Esophagus (tissue), 2 donors: ENCODE data around the gene C7orf33. TPM values are rescaled to one million over a fixed set of nuclear protein-coding genes. Genes with fewer than 3 reads are reported as not detected.

Source experiments
- H3K27ac ChIP-seq, 2 donors: one replicate each; pipeline ENCODE4 v1.5.1; 2013; ENCODE audit warnings: low read depth in 2 of 2, mild to moderate bottlenecking in 2 of 2, inconsistent platforms in 1 of 2, low read length in 1 of 2, moderate library complexity in 1 of 2
- H3K27me3 ChIP-seq, 2 donors: one replicate each; pipeline ENCODE4 v1.6.1; 2013; ENCODE audit warnings: low read length in 2 of 2, control low read depth in 1 of 2, mild to moderate bottlenecking in 1 of 2; ENCODE audit not compliant: insufficient read depth in 2 of 2, control insufficient read depth in 1 of 2
- H3K36me3 ChIP-seq, 2 donors: one replicate each; pipeline ENCODE4 v1.6.1; 2013; ENCODE audit warnings: low read length in 1 of 2; ENCODE audit not compliant: control insufficient read depth in 2 of 2, insufficient read depth in 2 of 2
- H3K4me1 ChIP-seq, 2 donors: one replicate each; pipeline ENCODE4 v1.6.1; 2013; ENCODE audit warnings: low read length in 1 of 2; ENCODE audit not compliant: control insufficient read depth in 2 of 2, insufficient read depth in 2 of 2
- H3K4me3 ChIP-seq, 2 donors: one replicate each; pipeline ENCODE4 v1.5.1; 2013; ENCODE audit warnings: low read length in 2 of 2, mild to moderate bottlenecking in 2 of 2, low read depth in 1 of 2, moderate library complexity in 1 of 2
- H3K9me3 ChIP-seq, 2 donors: one replicate each; pipeline ENCODE4 v1.6.1; 2013; ENCODE audit warnings: mild to moderate bottlenecking in 2 of 2, low read depth in 1 of 2, low read length in 1 of 2, moderate library complexity in 1 of 2; ENCODE audit not compliant: control insufficient read depth in 2 of 2, insufficient read depth in 1 of 2
- WGBS, 2 donors: extraction: QIAGEN DNeasy Blood & Tissue Kit; methylation state at CpG; one replicate each; pipeline ENCODE4 v1.1.7; 2013; 5-methylcytosine and 5-hydroxymethylcytosine counted together
- polyA plus RNA-seq, 2 donors: library from polyadenylated mRNA; stranded (reverse); fragments of 200-250 nt; gene quantifications; one replicate each; pipeline ENCODE4 v1.2.3, GENCODE V29; 2013
- donor health status: healthy with polysubstance abuse.
- donor health status: Bipolar disorder and iron deficiency.

Gene C7orf33
- polyA plus RNA-seq, 2 donors: not detected

DNA sequence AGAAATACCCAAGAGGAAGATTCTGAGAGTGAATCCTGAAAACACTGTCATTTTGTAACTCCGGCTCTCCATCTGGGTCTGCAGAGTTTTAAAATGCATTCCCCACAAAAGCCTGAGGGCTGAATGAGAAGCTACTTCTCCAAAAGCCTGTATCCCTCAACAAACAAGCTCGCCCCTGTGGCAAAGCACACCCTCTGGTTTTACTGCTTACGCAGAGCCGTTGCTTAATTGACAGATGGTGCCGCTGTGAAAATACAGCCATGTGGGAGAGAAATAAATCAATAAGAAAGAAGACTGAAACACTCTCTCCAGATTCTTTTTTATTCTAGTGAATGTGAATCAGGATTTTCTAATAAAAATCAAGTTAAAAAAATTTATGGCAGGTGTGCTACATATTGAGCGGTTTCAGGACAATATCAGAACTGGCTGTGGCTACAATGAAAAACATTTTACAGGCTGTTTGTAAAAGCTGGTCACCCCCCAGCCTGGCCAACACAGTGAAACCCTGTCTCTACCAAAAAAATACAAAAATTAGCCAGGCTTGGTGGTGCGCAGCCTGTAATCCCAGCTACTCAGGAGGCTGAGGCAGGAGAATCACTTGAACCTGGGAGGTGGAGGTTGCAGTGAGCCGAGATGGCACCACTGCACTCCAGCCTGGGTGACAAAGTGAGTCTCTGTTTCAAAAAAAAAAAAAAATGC, 32.5 kb downstream of the C7orf33 start:
- H3K4me3 ChIP-seq: no peak overlapping the region
- no peaks in the 10 kb centered on the region for H3K9me3 ChIP-seq
- H3K27ac ChIP-seq: no peak overlapping the region
- H3K4me1 ChIP-seq: no peaks in the 10 kb centered on the region
- 55 to 59% methylated on average over 8 of the region's 8 CpGs for WGBS, 2 donors
- H3K36me3 ChIP-seq: no peaks in the 10 kb centered on the region
- H3K27me3 ChIP-seq: no peaks in the 10 kb centered on the region

DNA sequence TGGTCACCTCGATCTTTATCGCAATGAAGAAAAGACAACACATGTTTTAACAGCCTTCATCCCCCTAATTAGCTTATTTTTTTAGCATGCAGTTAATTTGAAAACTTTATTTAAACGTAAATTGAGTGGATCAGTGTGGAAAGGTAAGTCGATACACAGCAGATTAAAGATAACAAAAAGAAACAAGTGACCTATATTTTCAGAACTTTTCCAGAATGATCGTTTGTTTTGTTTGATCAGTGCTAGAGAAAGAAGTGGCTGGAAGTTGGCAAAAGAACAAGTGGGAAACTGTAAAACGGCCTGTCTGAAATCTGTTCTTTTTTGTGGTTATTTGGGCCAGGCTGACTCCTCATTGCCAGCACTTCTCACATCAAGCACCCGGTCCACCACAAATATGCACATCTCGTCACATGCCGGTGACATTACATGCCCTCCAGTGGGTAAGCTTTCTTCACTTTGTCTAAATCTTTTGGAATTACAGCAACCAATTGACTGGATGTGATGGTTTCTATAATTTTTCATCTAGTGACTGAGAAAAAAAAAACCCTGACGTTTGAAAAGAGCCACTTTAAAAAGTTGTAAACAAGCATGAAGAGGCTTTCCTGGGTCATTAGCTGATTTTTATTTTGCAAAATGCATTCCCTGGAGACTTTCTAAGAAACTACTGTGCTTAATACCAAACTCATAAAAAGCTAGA, 33.2 kb downstream of the C7orf33 start:
- 43 to 49% methylated on average over 10 of the region's 10 CpGs for WGBS, 2 donors
- H3K4me1 ChIP-seq: no peaks in the 10 kb centered on the region
- no peaks in the 10 kb centered on the region for H3K27me3 ChIP-seq
- no peak overlapping the region for H3K4me3 ChIP-seq
- no peaks in the 10 kb centered on the region for H3K36me3 ChIP-seq
- no peak overlapping the region for H3K27ac ChIP-seq
- H3K9me3 ChIP-seq: no peaks in the 10 kb centered on the region

DNA sequence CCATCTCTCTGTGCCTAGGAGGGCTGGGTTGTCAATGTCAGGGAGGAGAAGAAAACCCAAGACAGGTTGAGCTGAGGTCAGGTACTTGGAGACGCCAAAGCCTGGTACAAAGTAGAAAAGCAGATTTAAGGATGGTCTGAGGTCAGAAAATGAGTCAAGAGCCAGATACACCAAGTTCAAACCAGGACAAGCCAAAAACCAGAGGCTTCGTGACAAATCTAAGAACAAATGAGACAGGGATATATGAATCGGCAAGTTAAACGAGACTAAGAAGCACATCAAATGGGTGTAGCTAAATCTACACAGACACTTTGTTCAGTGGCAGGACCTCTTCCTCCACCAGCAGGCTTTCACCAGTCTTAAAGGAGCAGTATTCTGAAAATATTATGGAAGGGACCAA, 34.2 kb downstream of the C7orf33 start:
- no peaks in the 10 kb centered on the region for H3K36me3 ChIP-seq
- H3K4me1 ChIP-seq: no peaks in the 10 kb centered on the region
- no peak overlapping the region for H3K4me3 ChIP-seq
- 53 to 54% methylated on average over 4 of the region's 4 CpGs for WGBS, 2 donors
- no peak overlapping the region for H3K27ac ChIP-seq
- no peaks in the 10 kb centered on the region for H3K9me3 ChIP-seq
- H3K27me3 ChIP-seq: no peaks in the 10 kb centered on the region

DNA sequence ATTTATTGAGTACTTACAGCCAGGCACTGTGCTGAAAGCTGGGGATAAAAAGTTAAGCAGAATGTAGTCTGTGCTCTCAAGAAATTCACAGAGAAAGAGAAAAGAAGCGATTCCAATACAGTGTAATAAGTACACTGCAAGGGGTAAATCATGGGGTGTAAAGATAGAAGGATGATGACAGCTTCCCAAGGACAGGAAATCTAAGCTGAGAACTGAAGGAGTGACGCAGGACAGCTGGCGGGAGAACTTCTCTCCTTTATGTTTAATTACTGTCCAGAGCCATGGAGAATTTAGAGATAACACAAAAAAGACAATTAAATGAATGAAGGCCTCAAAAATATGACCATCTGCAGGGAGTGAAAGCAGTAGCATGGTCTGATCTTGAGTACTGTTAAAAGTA, 34.8 kb downstream of the C7orf33 start:
- Histone ChIP-seq H3K36me3 (no peaks in the 10 kb centered on the region), H3K4me1 (no peaks in the 10 kb centered on the region), H3K27me3 (no peaks in the 10 kb centered on the region), H3K27ac (no peak overlapping the region), H3K4me3 (no peak overlapping the region), H3K9me3 (no peaks in the 10 kb centered on the region)
- 85 to 88% methylated on average over 3 of the region's 3 CpGs for WGBS, 2 donors

DNA sequence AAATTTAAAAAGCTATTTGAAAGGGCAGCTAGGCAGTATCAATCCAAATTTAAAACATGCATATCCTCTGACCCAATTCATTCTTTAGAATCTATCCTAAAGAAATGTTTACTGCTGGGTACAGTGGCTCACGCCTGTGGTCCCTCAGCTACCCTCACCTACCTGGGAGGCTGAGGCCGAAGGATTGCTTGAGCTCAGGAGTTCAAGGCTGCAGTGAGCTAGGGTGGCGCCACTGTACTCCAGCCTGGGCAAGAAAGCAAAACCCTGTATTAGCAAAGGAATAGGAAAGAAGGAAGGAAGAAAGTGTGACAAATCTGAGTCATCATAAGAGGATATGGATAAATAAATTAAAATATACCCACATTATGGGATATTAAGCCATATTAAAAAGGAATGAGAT, 36.3 kb downstream of the C7orf33 start:
- 83 to 85% methylated on average over 3 of the region's 3 CpGs for WGBS, 2 donors
- no peaks in the 10 kb centered on the region for H3K27me3 ChIP-seq

DNA sequence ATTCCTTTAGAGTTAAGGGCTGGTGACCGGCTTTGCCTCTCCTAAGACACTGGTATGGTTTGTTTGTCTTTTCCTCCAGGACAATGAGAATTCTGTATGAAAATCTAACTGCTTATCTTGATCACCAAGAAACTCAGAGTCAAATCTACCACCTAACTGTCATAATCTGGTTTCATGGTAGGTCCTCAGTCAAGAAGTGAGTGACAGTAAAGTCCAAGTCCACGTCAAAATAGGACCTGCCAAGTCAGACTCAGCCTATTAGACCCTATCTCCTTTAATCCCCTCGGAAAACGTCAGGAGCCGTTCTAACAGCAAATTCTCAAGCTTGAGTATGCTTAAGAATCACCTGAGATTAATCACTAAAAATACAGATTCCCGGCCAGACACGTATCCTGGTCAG, 37.4 kb downstream of the C7orf33 start:
- Histone ChIP-seq H3K4me3 (no peak overlapping the region), H3K36me3 (no peaks in the 10 kb centered on the region), H3K27ac (no peak overlapping the region), H3K27me3 (no peaks in the 10 kb centered on the region), H3K9me3 (no peaks in the 10 kb centered on the region), H3K4me1 (no peaks in the 10 kb centered on the region)
- 63 to 64% methylated on average over 7 of the region's 7 CpGs for WGBS, 2 donors

More for the DNA sequence above, 36.3 kb downstream of the C7orf33 start:
- Histone ChIP-seq H3K4me3 (no peak overlapping the region), H3K4me1 (no peaks in the 10 kb centered on the region), H3K36me3 (no peaks in the 10 kb centered on the region), H3K9me3 (no peaks in the 10 kb centered on the region), H3K27ac (no peak overlapping the region)

DNA sequence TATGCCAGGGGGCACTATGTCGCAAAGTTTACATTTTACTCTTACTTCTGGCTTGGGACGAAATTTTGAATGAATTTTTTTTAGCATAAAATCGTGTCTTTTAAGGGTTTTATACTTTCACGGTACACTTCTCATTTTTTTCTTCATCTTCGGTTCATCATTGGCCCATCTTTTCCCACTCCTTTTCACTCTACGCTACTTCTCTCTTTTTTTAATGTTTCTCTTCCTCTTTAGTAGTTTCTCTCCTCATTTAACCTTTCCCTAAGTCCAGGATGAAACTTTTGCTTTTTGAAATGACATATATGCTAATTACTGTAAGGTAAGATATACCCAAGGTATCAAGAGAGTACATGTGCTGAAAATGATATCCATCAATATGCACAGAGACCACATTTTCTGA, 39.5 kb downstream of the C7orf33 start:
- H3K4me1 ChIP-seq: no peaks in the 10 kb centered on the region

DNA sequence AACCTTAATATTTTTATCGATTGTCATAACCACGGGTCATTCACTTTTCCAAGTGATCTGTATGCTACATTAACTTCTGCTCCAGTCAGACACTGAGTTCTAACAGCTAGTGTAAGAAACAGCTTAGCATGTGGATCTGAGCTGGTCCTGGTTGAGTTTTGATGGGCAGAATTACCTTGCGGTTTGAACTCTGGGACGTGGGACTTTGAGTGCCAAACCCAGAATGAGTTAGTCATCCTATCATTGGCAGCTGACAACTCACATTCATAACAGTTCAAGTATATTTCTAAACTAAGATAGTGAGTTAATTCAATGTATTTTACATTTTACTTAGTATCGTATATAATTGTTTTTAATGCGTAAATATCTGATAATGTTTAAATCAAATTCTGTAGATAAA, 43.2 kb downstream of the C7orf33 start:
- 77 to 78% methylated on average over 6 of the region's 6 CpGs for WGBS, 2 donors
- Histone ChIP-seq H3K9me3 (no peaks in the 10 kb centered on the region), H3K27me3 (no peaks in the 10 kb centered on the region), H3K27ac (no peak overlapping the region), H3K36me3 (no peaks in the 10 kb centered on the region), H3K4me1 (no peaks in the 10 kb centered on the region), H3K4me3 (no peak overlapping the region)

More for the DNA sequence above, 39.5 kb downstream of the C7orf33 start:
- Histone ChIP-seq H3K36me3 (no peaks in the 10 kb centered on the region), H3K27ac (no peak overlapping the region), H3K4me3 (no peak overlapping the region), H3K27me3 (no peaks in the 10 kb centered on the region), H3K9me3 (no peaks in the 10 kb centered on the region)
- WGBS, 2 donors: 84 to 89% methylated on average over 6 of the region's 6 CpGs

DNA sequence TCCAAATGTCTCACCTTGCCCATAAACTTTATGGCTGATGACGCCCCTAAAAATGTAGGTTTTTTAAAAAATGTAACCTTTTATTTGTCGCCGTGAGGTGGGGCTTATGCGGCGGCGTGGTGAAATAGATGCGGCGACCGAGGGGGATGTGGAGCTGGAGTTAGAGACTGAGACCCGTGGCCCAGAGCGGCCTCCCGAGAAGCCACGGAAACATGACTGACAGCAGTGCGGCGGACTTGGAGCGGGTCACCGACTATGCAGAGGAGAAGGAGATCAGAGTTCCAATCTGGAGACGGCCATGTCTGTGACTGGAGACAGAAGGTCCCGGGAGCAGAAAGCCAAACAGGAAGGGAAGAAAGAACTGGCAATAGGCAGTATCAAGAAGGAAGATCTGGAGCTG, 46.5 kb downstream of the C7orf33 start:
- no peaks in the 10 kb centered on the region for H3K9me3 ChIP-seq
- no peaks in the 10 kb centered on the region for H3K4me1 ChIP-seq
- no peaks in the 10 kb centered on the region for H3K36me3 ChIP-seq
- no peak overlapping the region for H3K27ac ChIP-seq
- 95 to 96% methylated on average over 19 of the region's 19 CpGs for WGBS, 2 donors
- H3K4me3 ChIP-seq: no peak overlapping the region
- no peaks in the 10 kb centered on the region for H3K27me3 ChIP-seq

DNA sequence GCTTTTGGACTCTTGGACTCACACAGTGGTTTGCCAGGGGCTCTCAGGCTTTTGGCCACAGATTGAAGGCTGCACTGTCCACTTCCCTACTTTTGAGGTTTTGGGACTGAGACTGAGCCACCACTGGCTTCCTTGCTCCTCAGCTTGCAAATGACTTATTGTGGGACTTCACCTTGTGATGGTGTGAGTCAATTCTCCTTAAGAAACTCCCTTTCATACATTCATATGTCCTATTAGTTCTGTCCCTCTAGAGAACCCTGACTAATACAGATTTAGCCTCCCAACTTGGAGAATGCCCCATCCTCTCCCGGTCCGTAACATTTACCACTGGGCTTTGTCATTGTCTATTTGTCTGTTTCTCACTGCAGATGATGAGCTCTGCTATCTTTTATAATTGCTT, 55.3 kb downstream of the C7orf33 start:
- H3K36me3 ChIP-seq: no peaks in the 10 kb centered on the region
- H3K9me3 ChIP-seq: no peaks in the 10 kb centered on the region
- 90 to 94% methylated on average over 2 of the region's 2 CpGs for WGBS, 2 donors
- no peaks in the 10 kb centered on the region for H3K4me1 ChIP-seq
- H3K27me3 ChIP-seq: no peaks in the 10 kb centered on the region
- H3K27ac ChIP-seq: no peak overlapping the region
- no peak overlapping the region for H3K4me3 ChIP-seq
